Cardiac septum (tissue), 1 donor: Measurements from ENCODE around the gene APCDD1. TPM values are rescaled to one million over a fixed set of nuclear protein-coding genes. Genes with fewer than 3 reads are reported as not detected.
A peak's percentile ranks its signal among the peaks of the same experiment; 100 is the strongest.
"Not testable (repeated sequence)": the region's sequence is repeated elsewhere in the genome, so short reads cannot be mapped to it uniquely, and the experiment has no call there.

Experiments used
- DNase-seq: peaks from one replicate; pipeline ENCODE4 v3.0.0-alpha.2; 2020; ENCODE audit warnings: low spot score
- intact Hi-C: fragments of 100-400 bp; cut with DNase I; formaldehyde crosslinking; loops from one replicate; pipeline ENCODE4 v1.14.0; 2022
- total RNA-seq: library from RNA; stranded (reverse); fragmentation: NEBNext Ultra II Directional; extraction: Animal tissue kit (Norgen Biotek cat#: 25700); gene quantifications from one replicate; pipeline ENCODE4 v1.2.1, GENCODE V29; 2021
- donor health status: DM: no; HTN: no; CAD: no.

Gene APCDD1
- total RNA-seq, 1 donor from 2014 or later: 9.9 TPM

- DNase-seq: no peak
- intact Hi-C loops: loop anchor here (1.0 to 10.0 kb wide), 4 partner anchors 66 to 834 kb away; no protein-coding TSS in a partner anchor
Measured at GRCh38 chr18:10518595-10519255, 64.3 kb downstream of the APCDD1 start.

DNA sequence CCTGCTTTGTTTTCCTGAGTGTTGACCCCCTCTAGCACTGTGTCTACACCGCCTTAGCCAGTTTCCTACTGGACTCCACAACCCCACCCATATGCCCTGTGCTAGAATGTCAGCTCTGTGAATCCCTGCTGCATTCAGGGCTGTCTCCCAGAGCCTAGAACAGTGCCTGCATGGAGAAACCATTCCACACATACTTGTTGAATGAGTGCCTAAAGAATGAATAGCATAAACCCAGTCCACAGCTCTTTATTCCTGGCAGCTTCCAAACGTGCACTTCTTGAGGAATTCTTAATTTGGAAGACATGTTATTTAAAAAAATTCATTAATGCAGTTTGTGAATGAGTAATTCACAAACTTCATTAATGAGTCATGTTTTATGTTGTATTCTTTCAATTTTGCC is 64.9 kb downstream of the APCDD1 start:
- no peak for DNase-seq
- intact Hi-C loops: loop anchor here (2.0 to 10.0 kb wide), 3 partner anchors 67 to 835 kb away; no protein-coding TSS in a partner anchor

DNA sequence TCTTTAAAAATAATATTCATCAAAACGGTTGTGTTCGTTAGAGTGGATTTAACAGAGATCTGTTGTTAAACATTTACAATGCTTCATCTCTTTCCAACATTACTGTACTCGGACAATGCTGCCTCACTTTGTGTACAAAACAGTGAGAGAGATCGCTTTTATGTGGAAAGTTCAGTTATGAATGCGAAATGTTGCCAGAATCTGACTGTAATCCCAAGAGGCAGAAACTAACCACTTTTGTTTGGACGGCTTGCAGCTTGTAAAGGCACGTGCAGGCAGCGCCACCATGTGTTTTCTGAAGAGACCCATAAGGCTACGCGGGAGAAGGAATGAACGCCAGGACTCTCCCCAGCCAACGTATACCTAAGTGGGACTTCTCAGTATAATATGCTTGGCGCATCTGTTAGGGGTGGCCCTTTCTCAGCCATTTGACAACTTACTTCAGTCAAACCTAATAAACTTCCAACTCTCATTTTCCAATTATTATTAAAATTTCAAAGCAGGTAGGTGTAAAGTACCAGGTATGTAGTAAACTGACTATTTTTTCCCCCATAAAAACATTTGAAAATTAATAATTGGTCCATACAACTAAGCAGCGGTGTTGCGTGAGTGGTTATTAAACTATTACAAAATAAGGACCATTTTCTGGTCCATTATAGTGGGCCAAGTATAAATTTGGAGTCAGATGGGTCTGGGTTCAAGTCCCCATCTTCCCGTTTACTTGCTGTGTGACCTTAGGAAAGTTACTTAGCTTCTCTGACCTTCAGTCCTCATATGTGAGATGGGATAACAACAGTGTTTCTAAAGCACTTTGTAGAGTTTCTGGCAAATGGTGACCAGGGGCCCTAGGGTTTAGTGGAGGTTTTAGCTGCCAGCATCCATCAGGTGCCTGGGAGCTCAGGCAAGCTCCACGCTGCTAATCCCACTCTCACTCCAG is 65.8 kb downstream of the APCDD1 start:
- peak; percentile 82 for DNase-seq
- intact Hi-C loops: loop anchor here (2.0 to 10.0 kb wide), 6 partner anchors 67 to 905 kb away; partner anchors contain the start of gene PPP4R1

DNA sequence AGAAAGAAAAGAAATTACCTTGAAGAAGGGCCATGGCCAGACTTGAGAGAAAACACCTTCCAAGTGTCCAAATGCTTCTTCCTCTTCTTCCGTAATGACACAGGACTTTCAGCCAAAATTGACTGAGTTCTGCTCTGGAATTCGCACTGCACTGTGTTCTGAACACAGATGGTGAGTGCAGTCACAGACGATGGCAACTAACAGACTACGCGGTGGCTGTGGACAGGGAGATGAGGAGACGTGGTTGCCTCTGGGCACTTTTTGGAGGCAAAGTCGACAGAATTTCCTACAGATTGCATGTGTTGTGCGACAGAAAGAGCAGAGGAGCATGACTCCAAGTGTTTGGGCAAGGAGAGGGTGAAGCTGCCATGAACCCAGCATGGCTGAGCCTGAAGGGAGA is 67.1 kb downstream of the APCDD1 start:
- DNase-seq: no peak
- intact Hi-C loops: loop anchor here (2.0 to 10.0 kb wide), 3 partner anchors 549 to 907 kb away; partner anchors contain the start of gene PPP4R1

DNA sequence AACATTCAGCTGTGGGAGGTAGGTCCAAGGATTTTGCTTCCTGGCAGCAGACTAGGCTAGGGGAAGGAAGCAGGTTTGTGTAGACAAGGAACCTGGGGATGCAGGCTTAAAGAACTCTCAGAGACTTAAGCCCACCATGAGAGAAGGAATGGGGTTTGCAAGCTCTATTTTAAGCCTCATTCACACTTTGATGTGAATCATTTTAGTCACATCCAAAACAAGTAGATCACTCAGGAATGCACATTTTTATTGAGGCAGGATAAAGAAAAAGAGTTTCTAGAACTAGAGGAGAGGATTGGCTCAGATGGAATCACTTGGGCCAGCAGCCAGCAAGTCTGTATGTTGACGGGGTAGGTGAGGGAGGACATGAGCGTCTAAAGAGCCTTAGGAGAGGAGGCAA is 68.1 kb downstream of the APCDD1 start:
- intact Hi-C loops: loop anchor here (10.0 kb wide), 2 partner anchors 698 to 908 kb away; partner anchors contain the start of gene PPP4R1

DNA sequence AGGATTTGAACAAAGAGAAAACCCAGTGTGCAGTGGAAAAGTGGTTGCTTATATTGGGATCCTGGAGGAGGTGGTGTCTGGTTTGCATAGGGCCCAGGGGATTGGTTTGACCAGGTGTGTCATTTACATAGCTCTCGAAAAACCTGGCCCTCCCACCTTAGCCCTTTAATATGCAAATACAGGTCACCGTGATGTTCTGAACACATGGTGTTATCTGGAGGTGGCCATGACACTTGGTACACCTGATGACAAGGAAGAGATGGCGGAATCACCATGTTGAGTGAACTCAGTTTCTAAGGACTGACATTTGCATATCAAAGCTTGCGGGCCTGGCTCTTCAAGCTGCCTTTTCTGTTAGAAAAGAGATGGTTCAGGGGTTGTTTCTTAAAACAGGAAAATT is 69.1 kb downstream of the APCDD1 start:
- DNase-seq: no peak
- intact Hi-C loops: loop anchor here (10.0 kb wide), 2 partner anchors 699 to 909 kb away; partner anchors contain the start of gene PPP4R1

More for the DNA sequence above, 68.1 kb downstream of the APCDD1 start:
- no peak for DNase-seq

GRCh38 chr18:10524507-10525370 is 70.3 kb downstream of the APCDD1 start:
- intact Hi-C loops: loop anchor here (10.0 kb wide), 2 partner anchors 700 to 910 kb away; partner anchors contain the start of gene PPP4R1
- DNase-seq: no peak

DNA sequence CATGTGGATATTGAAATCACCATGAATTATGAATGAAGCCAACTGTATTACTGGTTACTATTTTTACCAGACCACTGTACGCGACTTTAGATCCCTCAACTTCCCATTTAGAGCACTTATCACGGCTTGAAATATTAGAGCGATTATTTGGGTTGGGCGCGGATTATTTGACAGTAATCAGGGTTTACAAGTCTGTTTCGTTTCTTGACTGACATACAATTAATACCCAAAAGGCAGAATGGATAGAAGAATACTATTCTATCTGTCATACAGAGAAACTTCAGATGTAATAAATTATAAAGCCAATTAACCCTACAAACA is 70.9 kb downstream of the APCDD1 start:
- DNase-seq: no peak
- intact Hi-C loops: loop anchor here (10.0 kb wide), 2 partner anchors 701 to 911 kb away; partner anchors contain the start of gene PPP4R1

DNA sequence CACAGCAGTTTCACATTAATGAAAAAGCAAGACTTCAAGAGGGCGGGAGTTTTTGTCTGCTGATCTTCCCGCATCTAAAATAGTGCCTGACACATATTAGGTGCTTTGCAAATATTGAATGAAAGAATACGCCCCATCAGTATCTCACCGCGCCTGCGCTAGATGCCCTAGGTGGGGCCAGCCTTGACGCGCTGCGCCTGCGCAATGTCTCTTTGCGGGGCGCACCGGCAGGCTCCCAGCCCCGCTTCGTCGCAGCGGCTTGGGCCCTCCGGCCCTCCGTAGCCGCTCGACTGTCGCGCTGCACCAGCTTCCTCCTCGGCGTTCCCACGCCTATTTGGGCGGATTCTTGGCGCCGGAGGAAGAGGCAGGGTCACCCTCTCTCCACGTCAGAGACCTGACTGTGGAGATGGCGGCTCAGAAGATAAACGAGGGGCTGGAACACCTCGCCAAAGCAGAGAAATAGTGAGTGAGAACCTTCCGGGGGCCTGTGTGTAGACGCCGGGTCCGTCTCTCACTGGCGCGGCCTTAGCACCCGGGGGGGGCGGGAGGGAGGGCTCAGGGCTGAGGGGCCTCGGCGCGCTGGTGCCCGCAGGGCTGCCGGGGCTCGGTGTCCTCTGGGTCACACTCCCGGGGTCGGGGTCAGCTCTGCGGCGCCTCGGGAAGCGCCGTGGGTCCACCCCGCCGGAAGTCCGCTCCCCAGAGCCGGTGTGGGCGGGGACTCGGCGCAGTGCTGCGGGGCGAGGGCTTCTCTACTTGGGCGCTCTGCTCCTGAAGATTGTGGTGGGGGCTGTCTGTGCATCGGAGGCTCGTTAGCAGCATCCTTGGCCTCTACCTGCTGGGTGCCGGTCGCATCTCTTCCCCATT is 71.5 kb downstream of the APCDD1 start, which contains the start of gene NAPG:
TSS of gene NAPG (plus strand) at position 331 of the 864 bp plus-strand sequence. CDS start at position 407, 76 bp downstream.
- intact Hi-C loops: loop anchor here (10.0 kb wide), 2 partner anchors 701 to 911 kb away; partner anchors contain the start of gene PPP4R1
- DNase-seq: peak; percentile 96

GRCh38 chr18:10526561-10526949 is 72.1 kb downstream of the APCDD1 start:
- DNase-seq: no peak
- intact Hi-C loops: loop anchor here (10.0 kb wide), 2 partner anchors 702 to 912 kb away; partner anchors contain the start of gene PPP4R1

DNA sequence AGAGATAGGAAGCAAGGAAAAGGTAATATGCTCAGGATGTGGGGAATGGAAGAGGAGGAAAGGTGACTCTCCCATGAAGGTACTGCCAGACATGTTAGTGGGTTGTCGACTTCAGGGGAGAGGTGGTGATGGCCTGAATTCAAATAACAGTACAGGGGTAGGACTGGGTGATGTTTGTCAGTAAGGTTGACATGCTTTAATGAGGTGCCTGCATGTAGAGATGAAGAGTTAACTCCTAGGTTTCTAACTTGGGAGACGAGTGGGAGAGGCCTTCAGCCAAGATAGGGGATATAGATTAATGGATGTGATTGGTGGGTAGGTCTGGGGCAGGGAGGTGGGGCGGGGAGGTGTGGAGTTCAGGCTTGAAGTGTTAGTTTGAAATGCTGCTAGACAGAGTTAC is 74.0 kb downstream of the APCDD1 start:
- intact Hi-C loops: loop anchor here (10.0 kb wide), 2 partner anchors 704 to 914 kb away; partner anchors contain the start of gene PPP4R1
- DNase-seq: no peak

GRCh38 chr18:10530002-10530401 is 75.6 kb downstream of the APCDD1 start:
- intact Hi-C loops: no loop called here

DNA sequence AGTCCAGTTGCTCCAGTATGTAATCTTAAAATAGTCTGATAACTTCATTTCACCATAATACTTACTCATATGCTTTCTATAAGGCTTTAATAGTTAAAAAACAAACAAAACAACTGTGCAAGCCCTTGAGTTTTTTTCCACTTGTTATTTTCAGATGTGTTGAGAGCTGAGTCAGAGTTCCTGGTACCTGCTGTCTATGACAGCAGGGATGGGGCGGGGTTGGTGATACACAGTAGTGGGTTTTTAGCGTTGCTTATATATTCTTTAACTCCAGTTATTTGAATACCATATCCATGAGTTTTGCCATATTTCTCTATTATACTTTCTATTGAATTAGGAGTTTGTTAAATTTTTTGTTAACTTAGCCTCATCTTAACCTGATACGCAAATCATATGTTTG is 76.4 kb downstream of the APCDD1 start:
- intact Hi-C loops: no loop called here
- DNase-seq: no peak

More at GRCh38 chr18:10530002-10530401, 75.6 kb downstream of the APCDD1 start:
- no peak for DNase-seq

- no peak for DNase-seq
- intact Hi-C loops: no loop called here
Measured at GRCh38 chr18:10533111-10533510, 78.7 kb downstream of the APCDD1 start.

DNA sequence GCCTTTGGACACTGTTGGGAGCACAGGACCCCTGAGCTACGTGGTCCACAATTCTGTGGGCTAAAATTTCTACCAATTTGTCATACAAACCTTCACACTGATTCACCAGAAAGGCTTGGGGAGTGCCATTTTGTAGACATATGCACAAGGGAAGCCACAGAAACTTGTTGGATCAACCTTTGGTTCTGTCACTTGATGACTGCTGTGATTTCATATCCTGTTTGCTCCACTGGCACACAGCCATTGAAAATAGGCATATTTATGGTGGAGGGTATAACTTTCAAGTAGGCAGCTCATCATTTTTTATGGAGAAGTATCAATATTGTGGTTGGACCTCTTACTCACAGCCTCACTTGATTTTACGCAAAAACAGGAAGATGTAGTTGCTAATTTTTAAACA is 81.8 kb downstream of the APCDD1 start:
- intact Hi-C loops: no loop called here
- no peak for DNase-seq

DNA sequence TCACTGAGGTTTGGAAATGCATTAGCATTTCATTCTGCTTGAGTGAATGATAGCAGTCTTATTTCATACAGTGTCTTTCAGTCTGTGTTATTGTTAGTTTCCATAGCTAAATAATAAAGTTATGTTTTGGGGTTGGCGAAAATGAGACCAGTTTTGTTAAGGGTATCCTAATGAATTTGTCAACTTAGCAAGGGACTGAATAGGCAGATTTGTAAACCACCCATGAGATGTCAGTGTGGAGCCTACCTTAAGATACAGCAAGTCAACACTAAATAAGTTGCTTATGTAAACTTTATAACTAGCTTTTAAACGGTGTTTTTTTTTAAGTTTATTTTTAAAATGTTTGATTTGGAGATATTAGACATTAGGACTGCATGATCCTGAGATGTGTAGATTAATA is 83.3 kb downstream of the APCDD1 start:
- no peak for DNase-seq
- intact Hi-C loops: no loop called here

DNA sequence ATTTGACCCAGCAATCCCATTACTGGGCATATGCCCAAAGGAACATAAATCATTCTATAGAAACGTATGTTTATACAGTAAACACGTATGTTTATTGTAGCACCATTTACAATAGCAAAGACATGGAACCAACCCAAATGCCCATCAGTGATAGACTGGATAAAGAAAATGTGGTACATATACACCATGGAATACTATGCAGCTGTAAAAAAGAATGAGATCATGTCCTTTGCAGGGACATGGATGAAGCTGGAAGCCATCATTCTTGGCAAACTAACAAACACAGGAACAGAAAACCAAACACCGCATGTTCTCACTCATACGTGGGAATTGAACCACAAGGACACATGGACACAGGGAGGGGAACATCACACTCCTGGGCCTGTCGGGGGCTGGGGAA is 84.7 kb downstream of the APCDD1 start:
- DNase-seq, intact Hi-C loops: not testable (repeated sequence)
